ENCODE measurements around the gene UGT1A7.

GRCh38 chr2:233718552-233718951 is 36.9 kb downstream of the UGT1A7 start, which contains the start of gene UGT1A4:
- no peak for TF ChIP-seq CTCF (optimal IDR thresholded peaks at IDR 0.05 in 1 of 3, IDR thresholded peaks at IDR 0.05 in 1 of 3, conservative IDR thresholded peaks at IDR 0.05 in 1 of 3; ENCODE audit: extremely low read depth in 1 of 3, insufficient read depth in 2 of 3, low read length in 3 of 3)
- TF ChIP-seq EZH2 (IDR thresholded peaks at IDR 0.05; ENCODE audit: low read length) = no peak
